G401 (cell line): ENCODE results near the gene SERF2. TPM values are rescaled to one million over a fixed set of nuclear protein-coding genes. Genes with fewer than 3 reads are reported as not detected.
"Not testable (repeated sequence)": the region's sequence is repeated elsewhere in the genome, so short reads cannot be mapped to it uniquely, and the experiment has no call there.

Experiments used
- DNase-seq: peaks from one replicate; pipeline ENCODE4 v3.0.0-alpha.2; 2015; ENCODE audit warnings: low spot score
- in situ Hi-C: cut with HindIII; loops from 2 replicates; pipeline ENCODE4 v1.10.0; 2016; ENCODE audit warnings: low sequenced_read_pairs, mixed read lengths
- total RNA-seq: library from RNA; depleted of rRNA; stranded (reverse); fragments of >200 nt; shearing (Covaris generic); gene quantifications from 2 replicates; pipeline ENCODE4 v1.2.3, GENCODE V29; 2014; rRNA removed

The SERF2 gene
- 1,258 and 1,589 TPM in 2 replicates for total RNA-seq

GRCh38 chr15:43791993-43792760 is at the start of gene SERF2:
TSS of gene SERF2 (plus strand) at chr15:43792320. CDS start at chr15:43792377, 57 bp downstream.
- in situ Hi-C loops: no loop called here
- DNase-seq: peak; percentile 100

- in situ Hi-C loops: not testable (repeated sequence)
- peak; percentile 91 for DNase-seq
Observed at GRCh38 chr15:43746245-43746902, 45.7 kb upstream of the SERF2 start, which contains the start of gene PDIA3. TSS of gene PDIA3 (plus strand) at chr15:43746438. CDS start at chr15:43746540, 102 bp downstream.

- peak; percentile 33 for DNase-seq
- in situ Hi-C loops: not testable (repeated sequence)
Observed at GRCh38 chr15:43746903-43747309, 45.2 kb upstream of the SERF2 start.

- DNase-seq: no peak
- in situ Hi-C loops: no loop called here
Observed at GRCh38 chr15:43748376-43748775, 43.7 kb upstream of the SERF2 start.

- in situ Hi-C loops: no loop called here
- no peak for DNase-seq
Observed at GRCh38 chr15:43749690-43750345, 42.3 kb upstream of the SERF2 start.

GRCh38 chr15:43751885-43752284 is 40.2 kb upstream of the SERF2 start:
- DNase-seq: no peak
- in situ Hi-C loops: no loop called here

- in situ Hi-C loops: no loop called here
- DNase-seq: no peak
Observed at GRCh38 chr15:43762824-43763223, 29.3 kb upstream of the SERF2 start.

GRCh38 chr15:43763819-43764446 is 28.2 kb upstream of the SERF2 start:
- in situ Hi-C loops: no loop called here
- no peak for DNase-seq

GRCh38 chr15:43769584-43770228 is 22.4 kb upstream of the SERF2 start:
- peak; percentile 79 for DNase-seq
- in situ Hi-C loops: loop anchor here (10.0 kb wide), 1 partner anchor 95 kb away; no protein-coding TSS in a partner anchor

GRCh38 chr15:43771816-43772215 is 20.3 kb upstream of the SERF2 start:
- in situ Hi-C loops: loop anchor here (10.0 kb wide), 1 partner anchor 93 kb away; no protein-coding TSS in a partner anchor
- DNase-seq: no peak

- in situ Hi-C loops: loop anchor here (10.0 kb wide), 1 partner anchor 92 kb away; no protein-coding TSS in a partner anchor
- no peak for DNase-seq
Observed at GRCh38 chr15:43772624-43773023, 19.5 kb upstream of the SERF2 start.

- DNase-seq: no peak
- in situ Hi-C loops: loop anchor here (10.0 kb wide), 1 partner anchor 91 kb away; no protein-coding TSS in a partner anchor
Observed at GRCh38 chr15:43774062-43774461, 18.1 kb upstream of the SERF2 start.

- DNase-seq: peak; percentile 75
- in situ Hi-C loops: loop anchor here (10.0 kb wide), 1 partner anchor 89 kb away; no protein-coding TSS in a partner anchor
Observed at GRCh38 chr15:43775411-43775965, 16.6 kb upstream of the SERF2 start.

GRCh38 chr15:43776101-43776717 is 15.9 kb upstream of the SERF2 start:
- in situ Hi-C loops: loop anchor here (10.0 kb wide), 1 partner anchor 89 kb away; no protein-coding TSS in a partner anchor
- DNase-seq: peak; percentile 41

- DNase-seq: peak; percentile 75
- in situ Hi-C loops: loop anchor here (10.0 kb wide), 1 partner anchor 88 kb away; no protein-coding TSS in a partner anchor
Observed at GRCh38 chr15:43776718-43777266, 15.3 kb upstream of the SERF2 start, which contains the start of gene ELL3. TSS of gene ELL3 (minus strand) at chr15:43776966. CDS start at chr15:43776901, 65 bp downstream.

- in situ Hi-C loops: loop anchor here (10.0 kb wide), 1 partner anchor 87 kb away; no protein-coding TSS in a partner anchor
- DNase-seq: peak; percentile 71
Observed at GRCh38 chr15:43777267-43777914, 14.7 kb upstream of the SERF2 start.

- no peak for DNase-seq
- in situ Hi-C loops: loop anchor here (10.0 kb wide), 1 partner anchor 86 kb away; no protein-coding TSS in a partner anchor
Observed at GRCh38 chr15:43779016-43779415, 13.1 kb upstream of the SERF2 start.
